H9 (cell line): Measurements from ENCODE around the gene IL5. TPM values are rescaled to one million over a fixed set of nuclear protein-coding genes. Genes with fewer than 3 reads are reported as not detected.

Experiments
- DNase-seq: peaks from one replicate; pipeline ENCODE4 v3.0.0-alpha.2; 2017
- H2AFZ ChIP-seq: one replicate; pipeline ENCODE4 v1.6.1; 2013; ENCODE audit warnings: mild to moderate bottlenecking, low read length, control low read depth, moderate library complexity
- H2AK5ac ChIP-seq: 2 replicates; pipeline ENCODE4 v1.6.1; 2013; ENCODE audit warnings: low read length, control low read depth, mixed read lengths; ENCODE audit not compliant: insufficient read length
- H2BK120ac ChIP-seq: one replicate; pipeline ENCODE4 v1.6.1; 2013; ENCODE audit warnings: low read depth, mild to moderate bottlenecking, low read length, control low read depth, inconsistent platforms; ENCODE audit not compliant: poor library complexity, severe bottlenecking
- H2BK12ac ChIP-seq: 2 replicates; pipeline ENCODE4 v1.6.1; 2013; ENCODE audit warnings: low read length, control low read depth, mixed read lengths, low read depth; ENCODE audit not compliant: insufficient read length
- H2BK15ac ChIP-seq: 2 replicates; pipeline ENCODE4 v1.6.1; 2013; ENCODE audit warnings: low read depth, low read length, control low read depth
- H2BK20ac ChIP-seq: one replicate; pipeline ENCODE4 v1.6.1; 2013; ENCODE audit warnings: low read depth, mild to moderate bottlenecking, low read length, control low read depth, inconsistent platforms; ENCODE audit not compliant: poor library complexity, severe bottlenecking
- H2BK5ac ChIP-seq: 2 replicates; pipeline ENCODE4 v1.6.1; 2013; ENCODE audit warnings: low read length, control low read depth, mixed read lengths; ENCODE audit not compliant: insufficient read length
- H3K14ac ChIP-seq: 2 replicates; pipeline ENCODE4 v1.6.1; 2013; ENCODE audit warnings: low read length, control low read depth; ENCODE audit not compliant: insufficient read depth
- H3K18ac ChIP-seq: 2 replicates; pipeline ENCODE4 v1.6.1; 2013; ENCODE audit warnings: low read depth, mild to moderate bottlenecking, mixed read lengths, low read length, control low read depth; ENCODE audit not compliant: insufficient read length
- H3K23ac ChIP-seq: 2 replicates; pipeline ENCODE4 v1.6.1; 2013; ENCODE audit warnings: low read length, control low read depth, mixed read lengths, low read depth; ENCODE audit not compliant: insufficient read length
- H3K23me2 ChIP-seq: 2 replicates; pipeline ENCODE4 v1.6.1; 2013; ENCODE audit warnings: low read depth, mild to moderate bottlenecking, mixed read lengths, low read length, control low read depth; ENCODE audit not compliant: insufficient read length, poor library complexity, severe bottlenecking
- H3K27ac ChIP-seq: 2 replicates; pipeline ENCODE4 v1.5.1; 2013; ENCODE audit warnings: low read length, control low read depth, mixed read lengths, low read depth; ENCODE audit not compliant: insufficient read length
- H3K27me3 ChIP-seq: 2 replicates; pipeline ENCODE4 v1.6.1; 2013; ENCODE audit warnings: low read length, control low read depth, inconsistent platforms; ENCODE audit not compliant: insufficient read depth
- H3K4ac ChIP-seq: 2 replicates; pipeline ENCODE4 v1.6.1; 2013; ENCODE audit warnings: low read depth, mild to moderate bottlenecking, control low read depth, inconsistent platforms, low read length, moderate library complexity
- H3K4me1 ChIP-seq: 2 replicates; pipeline ENCODE4 v1.6.1; 2013; ENCODE audit warnings: low read length, control low read depth, inconsistent platforms; ENCODE audit not compliant: insufficient read depth
- H3K4me2 ChIP-seq: 2 replicates; pipeline ENCODE4 v1.6.1; 2013; ENCODE audit warnings: low read length, control low read depth, mixed read lengths; ENCODE audit not compliant: insufficient read length, insufficient read depth
- H3K56ac ChIP-seq: 2 replicates; pipeline ENCODE4 v1.6.1; 2013; ENCODE audit warnings: low read depth, mild to moderate bottlenecking, mixed read lengths, low read length, control low read depth; ENCODE audit not compliant: insufficient read length
- H3K79me1 ChIP-seq: 2 replicates; pipeline ENCODE4 v1.6.1; 2013; ENCODE audit warnings: low read depth, mild to moderate bottlenecking, moderate library complexity, low read length, control low read depth, inconsistent platforms; ENCODE audit not compliant: insufficient read depth, poor library complexity, severe bottlenecking
- H3K79me2 ChIP-seq: 2 replicates; pipeline ENCODE4 v1.6.1; 2013; ENCODE audit warnings: low read length, control low read depth, inconsistent platforms; ENCODE audit not compliant: insufficient read depth
- H3K9ac ChIP-seq: 2 replicates; pipeline ENCODE4 v1.6.1; 2013; ENCODE audit warnings: low read length, control low read depth, mixed read lengths; ENCODE audit not compliant: insufficient read length; ENCODE audit errors: extremely low read depth
- H3K9me3 ChIP-seq: one replicate; pipeline ENCODE4 v1.6.1; 2013; ENCODE audit warnings: low read depth, low read length, inconsistent platforms; ENCODE audit not compliant: control insufficient read depth
- H3T11ph ChIP-seq: one replicate; pipeline ENCODE4 v1.6.1; 2013; ENCODE audit warnings: mild to moderate bottlenecking, low read length, control low read depth, inconsistent platforms
- H4K20me1 ChIP-seq: one replicate; pipeline ENCODE4 v1.6.1; 2013; ENCODE audit not compliant: control insufficient read depth, insufficient read length, insufficient read depth
- H4K5ac ChIP-seq: 2 replicates; pipeline ENCODE4 v1.6.1; 2013; ENCODE audit warnings: low read depth, mild to moderate bottlenecking, mixed read lengths, low read length, control low read depth; ENCODE audit not compliant: insufficient read length
- H4K8ac ChIP-seq: replicated peaks from 2 replicates; pipeline ENCODE4 v1.6.1; 2013; ENCODE audit warnings: low read length, control low read depth, mixed read lengths, low read depth; ENCODE audit not compliant: insufficient read length
- H4K91ac ChIP-seq: 2 replicates; pipeline ENCODE4 v1.6.1; 2013; ENCODE audit warnings: low read depth, mild to moderate bottlenecking, moderate library complexity, mixed read lengths, low read length, control low read depth; ENCODE audit not compliant: insufficient read length
- H3K27ac Mint-ChIP-seq, 3 experiments: 2 replicates in 2 of 3; 3 replicates in 1 of 3; pipeline ENCODE4 v1.8.0; 2020 to 2021; ENCODE audit warnings: mixed read lengths in 3 of 3, mild to moderate bottlenecking in 1 of 3, moderate library complexity in 1 of 3
- H3K27me3 Mint-ChIP-seq: 2 replicates; pipeline ENCODE4 v1.8.0; 2021; ENCODE audit warnings: low read depth, mild to moderate bottlenecking, moderate library complexity, mixed read lengths
- H3K36me3 Mint-ChIP-seq, 3 experiments: 2 replicates in 2 of 3; 3 replicates in 1 of 3; pipeline ENCODE4 v1.8.0; 2020 to 2021; ENCODE audit warnings: low read depth in 3 of 3, mixed read lengths in 3 of 3; ENCODE audit not compliant: insufficient read depth in 1 of 3
- H3K4me1 Mint-ChIP-seq, 2 experiments: 2 replicates each; pipeline ENCODE4 v1.8.0; 2020; ENCODE audit warnings: mixed read lengths in 2 of 2
- H3K4me3 Mint-ChIP-seq, 2 experiments: 2 replicates in 1 of 2; 3 replicates in 1 of 2; pipeline ENCODE4 v1.8.0; 2020 to 2021; ENCODE audit warnings: mild to moderate bottlenecking in 2 of 2, mixed read lengths in 2 of 2, moderate library complexity in 1 of 2
- H3K9me3 Mint-ChIP-seq, 2 experiments: 2 replicates in 1 of 2; 3 replicates in 1 of 2; pipeline ENCODE4 v1.8.0; 2020; ENCODE audit warnings: mild to moderate bottlenecking in 2 of 2, mixed read lengths in 2 of 2, moderate library complexity in 1 of 2
- CTCF ChIP-seq: fragments of 200-600 bp; sonication (generic); conservative IDR thresholded peaks from 3 replicates; pipeline ENCODE4 v1.8.0; 2021; ENCODE audit warnings: antibody characterized with exemption, mild to moderate bottlenecking
- WGBS: extraction: QIAGEN DNeasy Blood & Tissue Kit; methylation state at CpG from one replicate; pipeline ENCODE4 v1.1.7; 2013; ENCODE audit warnings: missing lambda C conversion rate, low lambda C conversion rate, mixed read lengths; ENCODE audit not compliant: insufficient read length; ENCODE audit errors: extremely low coverage; 5-methylcytosine and 5-hydroxymethylcytosine counted together
- total RNA-seq: library from RNA; stranded (reverse); gene quantifications from 2 replicates; pipeline ENCODE4 v1.2.1, GENCODE V29; 2021

Gene IL5
- total RNA-seq, 1 experiment from 2014 or later: not detected

- no peak overlapping the region for H3K27ac ChIP-seq
- no peaks in the 10 kb centered on the region for H3K4me1 ChIP-seq
- no peaks in the 10 kb centered on the region for H3K9me3 ChIP-seq
- H2BK12ac ChIP-seq: no peak overlapping the region
- no peak overlapping the region for H3K4me3 Mint-ChIP-seq
- no peak overlapping the region for H4K8ac ChIP-seq
- no peak overlapping the region for H4K5ac ChIP-seq
- no peak overlapping the region for H3K18ac ChIP-seq
- H4K20me1 ChIP-seq: no peaks in the 10 kb centered on the region
- no peak overlapping the region for H3K14ac ChIP-seq
- no peaks in the 10 kb centered on the region for H3K23me2 ChIP-seq
- H3K23ac ChIP-seq: no peak overlapping the region
- H3K56ac ChIP-seq: no peak overlapping the region
- no peaks in the 10 kb centered on the region for H3K9me3 Mint-ChIP-seq
- H3T11ph ChIP-seq: no peak overlapping the region
- TF ChIP-seq CTCF: no peak
- no CpG with 5 or more reads among the region's 2 CpGs for WGBS
- H3K36me3 Mint-ChIP-seq: peaks cover 1 to 62% (median 45%) of the 10 kb centered on the region in 3 experiments; a peak in 5 of 7 replicates
- H2AK5ac ChIP-seq: no peak overlapping the region
- no peak overlapping the region for H2AFZ ChIP-seq
- H3K79me2 ChIP-seq: no peaks in the 10 kb centered on the region
- no peak overlapping the region for H3K4me2 ChIP-seq
- H4K91ac ChIP-seq: no peak overlapping the region
- no peaks in the 10 kb centered on the region for H3K4me1 Mint-ChIP-seq
- H3K27me3 ChIP-seq: no peaks in the 10 kb centered on the region
- H3K27ac Mint-ChIP-seq: no peak overlapping the region
- no peak overlapping the region for H2BK5ac ChIP-seq
- H3K4ac ChIP-seq: no peak overlapping the region
- H2BK15ac ChIP-seq: no peak overlapping the region
- no peaks in the 10 kb centered on the region for H3K27me3 Mint-ChIP-seq
- no peak overlapping the region for H3K9ac ChIP-seq
- no peak overlapping the region for H2BK120ac ChIP-seq
- H3K79me1 ChIP-seq: no peaks in the 10 kb centered on the region
- DNase-seq: no peak
- no peak overlapping the region for H2BK20ac ChIP-seq
Observed at GRCh38 chr5:132592521-132592920, 49.2 kb upstream of the IL5 start.
